Keratinocyte (primary cell): Measurements from ENCODE around the gene KCNJ1.

Experiments
- CTCF ChIP-seq, 3 experiments: IDR thresholded peaks in 1 of 3; conservative IDR thresholded peaks in 1 of 3; optimal IDR thresholded peaks in 1 of 3; 2 replicates in 2 of 3; 3 replicates in 1 of 3; pipeline versions ENCODE3 to v1.5.1; 2011; ENCODE audit warnings: low read length in 3 of 3, mild to moderate bottlenecking in 3 of 3, moderate library complexity in 2 of 3, control low read depth in 1 of 3, inconsistent platforms in 1 of 3; ENCODE audit not compliant: insufficient read depth in 2 of 3; ENCODE audit errors: extremely low read depth in 1 of 3
- EZH2 ChIP-seq: IDR thresholded peaks from one replicate; pipeline ENCODE4 v1.6.1; 2012; ENCODE audit warnings: inconsistent platforms, mild to moderate bottlenecking, low read length, moderate library complexity

- TF ChIP-seq CTCF (optimal IDR thresholded peaks at IDR 0.05 in 1 of 3, IDR thresholded peaks at IDR 0.05 in 1 of 3, conservative IDR thresholded peaks at IDR 0.05 in 1 of 3; ENCODE audit: extremely low read depth in 1 of 3, insufficient read depth in 2 of 3, low read length in 3 of 3) (no peak), EZH2 (no peak)
Measured at GRCh38 chr11:128822130-128822529, 45.0 kb downstream of the KCNJ1 start.
